SK-N-SH treated with all-trans-retinoic acid at 6 μM for 48 hours (cell line): Measurements from ENCODE around the gene RTF1.

ENCODE experiments used
- ATAC-seq: fragments of 200-7000 bp; cut with Tn5 transposase; 3 replicates; pipeline ENCODE4 v1.9.1; 2020; ENCODE audit warnings: mild to moderate bottlenecking, moderate library complexity
- ARNTL ChIP-seq: fragments of 450-650 bp; formaldehyde crosslinking; IDR thresholded peaks from 2 replicates; pipeline ENCODE4 v1.5.0; 2020; ENCODE audit warnings: low read depth, mild to moderate bottlenecking, moderate library complexity, borderline replicate concordance
- BACH2 ChIP-seq: fragments of 250-450 bp; sonication (Bioruptor Pico); IDR thresholded peaks from 2 replicates; pipeline ENCODE4 v1.9.0; 2021; ENCODE audit warnings: mild to moderate bottlenecking, borderline replicate concordance
- CREB5 ChIP-seq: fragments of 250-450 bp; sonication (Bioruptor Pico); IDR thresholded peaks from 2 replicates; pipeline ENCODE4 v1.5.1; 2020; ENCODE audit warnings: low read depth, mild to moderate bottlenecking, moderate library complexity
- CSDC2 ChIP-seq: fragments of 250-450 bp; sonication (Bioruptor Pico); IDR thresholded peaks from 2 replicates; pipeline ENCODE4 v1.5.0; 2020; ENCODE audit warnings: mild to moderate bottlenecking, moderate library complexity
- CSRNP3 ChIP-seq: fragments of 250-450 bp; sonication (Bioruptor Pico); IDR thresholded peaks from 2 replicates; pipeline ENCODE4 v1.5.1; 2021; ENCODE audit warnings: mild to moderate bottlenecking, moderate library complexity
- ESRRG ChIP-seq: fragments of 250-450 bp; sonication (Bioruptor Pico); IDR thresholded peaks from 2 replicates; pipeline ENCODE4 v1.6.1; 2021; ENCODE audit warnings: mild to moderate bottlenecking
- GLIS3 ChIP-seq: fragments of 250-450 bp; sonication (Bioruptor Pico); IDR thresholded peaks from 2 replicates; pipeline ENCODE4 v1.5.0; 2020; ENCODE audit warnings: mild to moderate bottlenecking, moderate library complexity
- ISL1 ChIP-seq: fragments of 250-450 bp; sonication (Bioruptor Pico); IDR thresholded peaks from 2 replicates; pipeline ENCODE4 v2.1.2; 2022; ENCODE audit warnings: mild to moderate bottlenecking, moderate library complexity
- OSR1 ChIP-seq: fragments of 250-450 bp; sonication (Bioruptor Pico); IDR thresholded peaks from 2 replicates; pipeline ENCODE4 v1.8.0; 2022; ENCODE audit warnings: moderate library complexity, mild to moderate bottlenecking, inconsistent platforms
- PATZ1 ChIP-seq: fragments of 250-450 bp; sonication (Bioruptor Pico); IDR thresholded peaks from 2 replicates; pipeline ENCODE4 v1.8.0; 2020; ENCODE audit warnings: mild to moderate bottlenecking, moderate library complexity, borderline replicate concordance
- POU6F1 ChIP-seq: fragments of 250-450 bp; sonication (Bioruptor Pico); IDR thresholded peaks from 2 replicates; pipeline ENCODE4 v1.8.0; 2021; ENCODE audit warnings: low read depth, mild to moderate bottlenecking, moderate library complexity, borderline replicate concordance
- PPARA ChIP-seq: fragments of 250-450 bp; sonication (Bioruptor Pico); IDR thresholded peaks from 2 replicates; pipeline ENCODE4 v1.5.0; 2020; ENCODE audit warnings: mild to moderate bottlenecking, borderline replicate concordance
- RARB ChIP-seq: fragments of 250-450 bp; sonication (Bioruptor Pico); IDR thresholded peaks from 2 replicates; pipeline ENCODE4 v1.8.0; 2021; ENCODE audit warnings: mild to moderate bottlenecking, moderate library complexity
- SNAI2 ChIP-seq: fragments of 250-450 bp; sonication (Bioruptor Pico); IDR thresholded peaks from 2 replicates; pipeline ENCODE4 v1.5.0; 2020; ENCODE audit warnings: mild to moderate bottlenecking, moderate library complexity
- TCF4 ChIP-seq: fragments of 250-450 bp; sonication (Bioruptor Pico); IDR thresholded peaks from 2 replicates; pipeline ENCODE4 v1.8.0; 2021; ENCODE audit warnings: mild to moderate bottlenecking, moderate library complexity, borderline replicate concordance
- TOX ChIP-seq: fragments of 250-450 bp; sonication (Bioruptor Pico); IDR thresholded peaks from 2 replicates; pipeline ENCODE4 v1.8.0; 2021; ENCODE audit warnings: mild to moderate bottlenecking, moderate library complexity, borderline replicate concordance
- TSHZ2 ChIP-seq: fragments of 250-450 bp; sonication (Bioruptor Pico); IDR thresholded peaks from 2 replicates; pipeline ENCODE4 v1.5.0; 2020; ENCODE audit warnings: mild to moderate bottlenecking, moderate library complexity
- ZC3H10 ChIP-seq: fragments of 250-450 bp; sonication (Bioruptor Pico); IDR thresholded peaks from 2 replicates; pipeline ENCODE4 v1.5.1; 2021; ENCODE audit warnings: mild to moderate bottlenecking, moderate library complexity
- ZFP3 ChIP-seq: fragments of 250-450 bp; sonication (Bioruptor Pico); IDR thresholded peaks from 2 replicates; pipeline ENCODE4 v1.5.0; 2020; ENCODE audit warnings: mild to moderate bottlenecking, moderate library complexity
- ZFP30 ChIP-seq: fragments of 450-650 bp; formaldehyde crosslinking; IDR thresholded peaks from 2 replicates; pipeline ENCODE4 v1.5.0; 2022; ENCODE audit warnings: mild to moderate bottlenecking, moderate library complexity
- ZNF565 ChIP-seq: fragments of 450-650 bp; formaldehyde crosslinking; conservative IDR thresholded peaks from 2 replicates; pipeline ENCODE4 v1.5.0; 2020; ENCODE audit warnings: low read depth, mild to moderate bottlenecking, moderate library complexity
- ZNF70 ChIP-seq: fragments of 450-650 bp; formaldehyde crosslinking; IDR thresholded peaks from 2 replicates; pipeline ENCODE4 v1.5.0; 2020; ENCODE audit warnings: mild to moderate bottlenecking, moderate library complexity
- ZNF8 ChIP-seq: fragments of 450-650 bp; formaldehyde crosslinking; IDR thresholded peaks from 2 replicates; pipeline ENCODE4 v1.5.0; 2020; ENCODE audit warnings: mild to moderate bottlenecking, moderate library complexity

Gene RTF1

GRCh38 chr15:41512512-41512939, 95.6 kb downstream of the RTF1 start:
- TF ChIP-seq PATZ1 (CRISPR knock-in tag) (no peak), ZNF8 (no peak), TCF4 (CRISPR knock-in tag) (no peak), CSRNP3 (no peak), ARNTL (CRISPR knock-in tag) (no peak), CSDC2 (no peak), ZFP30 (no peak), POU6F1 (CRISPR knock-in tag) (no peak), RARB (CRISPR knock-in tag) (no peak), ISL1 (CRISPR knock-in tag) (no peak), PPARA (no peak), SNAI2 (CRISPR knock-in tag) (no peak), GLIS3 (CRISPR knock-in tag) (no peak), TOX (CRISPR knock-in tag) (no peak), ZC3H10 (no peak), ZNF565 (CRISPR knock-in tag) (no peak), ZFP3 (CRISPR knock-in tag) (no peak), ESRRG (CRISPR knock-in tag) (no peak), OSR1 (CRISPR knock-in tag) (no peak)
- TF ChIP-seq, all 23 proteins: peak for 0

GRCh38 chr15:41512940-41513505, 96.1 kb downstream of the RTF1 start:
- TF ChIP-seq ZNF70 (CRISPR knock-in tag) (no peak), TCF4 (CRISPR knock-in tag) (no peak), ISL1 (CRISPR knock-in tag) (no peak), PPARA (no peak), GLIS3 (CRISPR knock-in tag) (no peak), ZFP30 (no peak), ZFP3 (CRISPR knock-in tag) (no peak), ARNTL (CRISPR knock-in tag) (no peak), OSR1 (CRISPR knock-in tag) (no peak), TSHZ2 (CRISPR knock-in tag) (no peak), SNAI2 (CRISPR knock-in tag) (no peak), TOX (CRISPR knock-in tag) (no peak), CREB5 (CRISPR knock-in tag) (no peak), ZC3H10 (no peak), BACH2 (CRISPR knock-in tag) (no peak), RARB (CRISPR knock-in tag) (no peak)

More at GRCh38 chr15:41512512-41512939, 95.6 kb downstream of the RTF1 start:
- peak; percentile 32 for ATAC-seq

More at GRCh38 chr15:41512940-41513505, 96.1 kb downstream of the RTF1 start:
- peak; percentile 58 for ATAC-seq
